Measurements from ENCODE around the gene DHRS3.

Gene DHRS3

DNA sequence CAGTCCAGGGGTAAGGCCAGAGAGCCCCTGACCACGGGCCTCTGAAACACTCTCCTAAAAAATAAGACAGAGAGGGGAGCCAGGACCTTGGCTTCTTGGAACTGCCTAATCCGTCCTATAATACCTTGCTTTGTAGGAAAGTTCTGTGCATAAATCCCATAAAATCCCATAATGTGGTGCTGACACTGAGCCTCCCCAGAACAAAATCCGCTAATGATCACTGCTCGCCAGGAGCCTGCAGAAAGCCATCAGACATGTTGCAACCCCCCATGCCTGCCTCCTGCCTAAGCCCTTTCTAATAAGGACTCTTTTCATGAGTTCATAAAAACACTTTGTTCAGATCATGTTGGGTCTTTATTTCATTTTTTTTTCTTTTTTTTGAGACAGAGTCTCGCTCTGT, 9.3 kb upstream of the DHRS3 start:
- Histone ChIP-seq H3K9ac (ENCODE audit: low read depth in 1 of 2, low read length in 2 of 2) (no peak overlapping the region), H3K27me3 (ENCODE audit: control insufficient read depth in 1 of 2, insufficient read depth in 2 of 2, low read length in 2 of 2) (no peaks in the 10 kb centered on the region), H3K4me1 (ENCODE audit: control insufficient read depth in 1 of 2, insufficient read depth in 2 of 2, low read length in 2 of 2) (no peaks in the 10 kb centered on the region), H3K27ac (ENCODE audit: low read depth, low read length) (no peak overlapping the region), H3K36me3 (ENCODE audit: control insufficient read depth in 1 of 2, insufficient read depth in 2 of 2, low read length in 2 of 2) (no peaks in the 10 kb centered on the region), H3K4me3 (ENCODE audit: low read depth in 1 of 2, low read length in 2 of 2) (no peak overlapping the region), H3K9me3 (ENCODE audit: control insufficient read depth in 1 of 2, low read length in 2 of 2) (no peaks in the 10 kb centered on the region)

DNA sequence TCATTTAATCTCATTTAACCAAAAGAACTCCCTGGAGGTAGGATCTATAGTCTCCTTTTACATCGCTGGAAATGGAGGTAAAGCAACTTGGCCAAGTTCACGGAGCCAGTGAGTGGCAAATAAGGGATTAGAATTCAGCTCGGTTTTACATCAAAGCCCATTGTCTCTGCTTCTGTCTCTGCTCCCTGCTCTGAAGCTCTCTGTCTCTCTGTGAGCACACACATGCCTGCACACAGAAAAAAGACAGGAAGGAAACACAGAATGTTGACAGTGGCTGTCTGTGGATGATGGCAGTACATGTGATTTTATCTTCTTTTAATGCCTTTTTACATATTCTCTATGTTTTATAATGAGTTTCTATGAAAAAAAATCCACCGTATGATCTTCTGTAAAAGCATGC, 8.9 kb upstream of the DHRS3 start:
- no peaks in the 10 kb centered on the region for H3K4me1 ChIP-seq (ENCODE audit: control insufficient read depth in 1 of 2, insufficient read depth in 2 of 2, low read length in 2 of 2)
- H3K27me3 ChIP-seq (ENCODE audit: control insufficient read depth in 1 of 2, insufficient read depth in 2 of 2, low read length in 2 of 2): no peaks in the 10 kb centered on the region

GRCh38 chr1:12625276-12625675, 7.3 kb upstream of the DHRS3 start:
- Histone ChIP-seq H3K27me3 (ENCODE audit: control insufficient read depth in 1 of 2, insufficient read depth in 2 of 2, low read length in 2 of 2) (no peaks in the 10 kb centered on the region), H3K36me3 (ENCODE audit: control insufficient read depth in 1 of 2, insufficient read depth in 2 of 2, low read length in 2 of 2) (no peaks in the 10 kb centered on the region), H3K9ac (ENCODE audit: low read depth in 1 of 2, low read length in 2 of 2) (no peak overlapping the region), H3K9me3 (ENCODE audit: control insufficient read depth in 1 of 2, low read length in 2 of 2) (no peaks in the 10 kb centered on the region), H3K4me1 (ENCODE audit: control insufficient read depth in 1 of 2, insufficient read depth in 2 of 2, low read length in 2 of 2) (peaks cover 3 to 7% of the 10 kb centered on the region in 2 donors), H3K4me3 (ENCODE audit: low read depth in 1 of 2, low read length in 2 of 2) (no peak overlapping the region), H3K27ac (ENCODE audit: low read depth, low read length) (no peak overlapping the region)

More for the DNA sequence above, 8.9 kb upstream of the DHRS3 start:
- no peak overlapping the region for H3K27ac ChIP-seq (ENCODE audit: low read depth, low read length)
- H3K36me3 ChIP-seq (ENCODE audit: control insufficient read depth in 1 of 2, insufficient read depth in 2 of 2, low read length in 2 of 2): no peaks in the 10 kb centered on the region
- no peak overlapping the region for H3K4me3 ChIP-seq (ENCODE audit: low read depth in 1 of 2, low read length in 2 of 2)
- H3K9me3 ChIP-seq (ENCODE audit: control insufficient read depth in 1 of 2, low read length in 2 of 2): no peaks in the 10 kb centered on the region
- no peak overlapping the region for H3K9ac ChIP-seq (ENCODE audit: low read depth in 1 of 2, low read length in 2 of 2)

- Histone ChIP-seq H3K4me1 (ENCODE audit: control insufficient read depth in 1 of 2, insufficient read depth in 2 of 2, low read length in 2 of 2) (peaks cover 14 to 26% of the 10 kb centered on the region in 2 donors), H3K4me3 (ENCODE audit: low read depth in 1 of 2, low read length in 2 of 2) (no peak overlapping the region), H3K27ac (ENCODE audit: low read depth, low read length) (no peak overlapping the region), H3K27me3 (ENCODE audit: control insufficient read depth in 1 of 2, insufficient read depth in 2 of 2, low read length in 2 of 2) (no peaks in the 10 kb centered on the region), H3K9me3 (ENCODE audit: control insufficient read depth in 1 of 2, low read length in 2 of 2) (no peaks in the 10 kb centered on the region), H3K9ac (ENCODE audit: low read depth in 1 of 2, low read length in 2 of 2) (no peak overlapping the region), H3K36me3 (ENCODE audit: control insufficient read depth in 1 of 2, insufficient read depth in 2 of 2, low read length in 2 of 2) (no peaks in the 10 kb centered on the region)
Observed at GRCh38 chr1:12622506-12622905, 4.5 kb upstream of the DHRS3 start.

GRCh38 chr1:12621346-12622335, 3.6 kb upstream of the DHRS3 start:
- Histone ChIP-seq H3K27ac (ENCODE audit: low read depth, low read length) (no peak overlapping the region), H3K27me3 (ENCODE audit: control insufficient read depth in 1 of 2, insufficient read depth in 2 of 2, low read length in 2 of 2) (no peaks in the 10 kb centered on the region), H3K4me1 (ENCODE audit: control insufficient read depth in 1 of 2, insufficient read depth in 2 of 2, low read length in 2 of 2) (peaks cover 14 to 26% of the 10 kb centered on the region in 2 donors), H3K4me3 (ENCODE audit: low read depth in 1 of 2, low read length in 2 of 2) (no peak overlapping the region), H3K9me3 (ENCODE audit: control insufficient read depth in 1 of 2, low read length in 2 of 2) (no peaks in the 10 kb centered on the region), H3K9ac (ENCODE audit: low read depth in 1 of 2, low read length in 2 of 2) (no peak overlapping the region), H3K36me3 (ENCODE audit: control insufficient read depth in 1 of 2, insufficient read depth in 2 of 2, low read length in 2 of 2) (no peaks in the 10 kb centered on the region)

GRCh38 chr1:12620931-12621330, 2.9 kb upstream of the DHRS3 start:
- Histone ChIP-seq H3K4me1 (ENCODE audit: control insufficient read depth in 1 of 2, insufficient read depth in 2 of 2, low read length in 2 of 2) (peaks cover 14 to 26% of the 10 kb centered on the region in 2 donors), H3K9ac (ENCODE audit: low read depth in 1 of 2, low read length in 2 of 2) (no peak overlapping the region), H3K27ac (ENCODE audit: low read depth, low read length) (no peak overlapping the region)

DNA sequence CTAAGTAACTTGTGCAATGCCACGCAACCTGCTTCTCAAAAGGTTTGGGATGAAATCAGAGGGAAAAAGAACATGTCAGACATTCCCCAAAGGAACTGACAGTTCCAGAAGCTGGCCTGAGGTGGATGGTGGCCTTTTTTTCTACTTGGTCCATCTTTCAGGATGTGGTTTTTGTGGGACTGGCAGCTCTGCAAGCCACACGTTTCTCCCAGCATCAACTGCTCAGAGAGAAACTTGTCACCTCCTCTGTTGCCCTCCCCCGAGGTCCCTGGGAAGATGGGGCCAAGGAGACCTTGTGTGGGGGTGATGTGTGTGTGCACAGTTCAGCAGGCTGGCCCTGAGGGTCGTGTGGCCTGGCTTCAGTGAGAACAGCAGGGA, 2.5 kb upstream of the DHRS3 start:
- peaks cover 14 to 29% of the 10 kb centered on the region in 2 donors for H3K4me1 ChIP-seq (ENCODE audit: control insufficient read depth in 1 of 2, insufficient read depth in 2 of 2, low read length in 2 of 2)
- no peak overlapping the region for H3K9ac ChIP-seq (ENCODE audit: low read depth in 1 of 2, low read length in 2 of 2)
- no peaks in the 10 kb centered on the region for H3K27me3 ChIP-seq (ENCODE audit: control insufficient read depth in 1 of 2, insufficient read depth in 2 of 2, low read length in 2 of 2)

More at GRCh38 chr1:12620931-12621330, 2.9 kb upstream of the DHRS3 start:
- Histone ChIP-seq H3K27me3 (ENCODE audit: control insufficient read depth in 1 of 2, insufficient read depth in 2 of 2, low read length in 2 of 2) (no peaks in the 10 kb centered on the region), H3K36me3 (ENCODE audit: control insufficient read depth in 1 of 2, insufficient read depth in 2 of 2, low read length in 2 of 2) (no peaks in the 10 kb centered on the region), H3K4me3 (ENCODE audit: low read depth in 1 of 2, low read length in 2 of 2) (no peak overlapping the region), H3K9me3 (ENCODE audit: control insufficient read depth in 1 of 2, low read length in 2 of 2) (no peaks in the 10 kb centered on the region)

GRCh38 chr1:12619792-12620487, 1.9 kb upstream of the DHRS3 start:
- H3K4me1 ChIP-seq (ENCODE audit: control insufficient read depth in 1 of 2, insufficient read depth in 2 of 2, low read length in 2 of 2): peaks cover 17 to 32% of the 10 kb centered on the region in 2 donors
- no peaks in the 10 kb centered on the region for H3K36me3 ChIP-seq (ENCODE audit: control insufficient read depth in 1 of 2, insufficient read depth in 2 of 2, low read length in 2 of 2)
- H3K27ac ChIP-seq (ENCODE audit: low read depth, low read length): peak overlapping the region; percentile 92
- H3K27me3 ChIP-seq (ENCODE audit: control insufficient read depth in 1 of 2, insufficient read depth in 2 of 2, low read length in 2 of 2): no peaks in the 10 kb centered on the region
- peak overlapping the region; percentile 71 to 77 for H3K9ac ChIP-seq (ENCODE audit: low read depth in 1 of 2, low read length in 2 of 2)
- no peaks in the 10 kb centered on the region for H3K9me3 ChIP-seq (ENCODE audit: control insufficient read depth in 1 of 2, low read length in 2 of 2)
- peak overlapping the region; percentile 66 to 87 for H3K4me3 ChIP-seq (ENCODE audit: low read depth in 1 of 2, low read length in 2 of 2)

More for the DNA sequence above, 2.5 kb upstream of the DHRS3 start:
- Histone ChIP-seq H3K9me3 (ENCODE audit: control insufficient read depth in 1 of 2, low read length in 2 of 2) (no peaks in the 10 kb centered on the region), H3K27ac (ENCODE audit: low read depth, low read length) (no peak overlapping the region), H3K36me3 (ENCODE audit: control insufficient read depth in 1 of 2, insufficient read depth in 2 of 2, low read length in 2 of 2) (no peaks in the 10 kb centered on the region), H3K4me3 (ENCODE audit: low read depth in 1 of 2, low read length in 2 of 2) (no peak overlapping the region)

DNA sequence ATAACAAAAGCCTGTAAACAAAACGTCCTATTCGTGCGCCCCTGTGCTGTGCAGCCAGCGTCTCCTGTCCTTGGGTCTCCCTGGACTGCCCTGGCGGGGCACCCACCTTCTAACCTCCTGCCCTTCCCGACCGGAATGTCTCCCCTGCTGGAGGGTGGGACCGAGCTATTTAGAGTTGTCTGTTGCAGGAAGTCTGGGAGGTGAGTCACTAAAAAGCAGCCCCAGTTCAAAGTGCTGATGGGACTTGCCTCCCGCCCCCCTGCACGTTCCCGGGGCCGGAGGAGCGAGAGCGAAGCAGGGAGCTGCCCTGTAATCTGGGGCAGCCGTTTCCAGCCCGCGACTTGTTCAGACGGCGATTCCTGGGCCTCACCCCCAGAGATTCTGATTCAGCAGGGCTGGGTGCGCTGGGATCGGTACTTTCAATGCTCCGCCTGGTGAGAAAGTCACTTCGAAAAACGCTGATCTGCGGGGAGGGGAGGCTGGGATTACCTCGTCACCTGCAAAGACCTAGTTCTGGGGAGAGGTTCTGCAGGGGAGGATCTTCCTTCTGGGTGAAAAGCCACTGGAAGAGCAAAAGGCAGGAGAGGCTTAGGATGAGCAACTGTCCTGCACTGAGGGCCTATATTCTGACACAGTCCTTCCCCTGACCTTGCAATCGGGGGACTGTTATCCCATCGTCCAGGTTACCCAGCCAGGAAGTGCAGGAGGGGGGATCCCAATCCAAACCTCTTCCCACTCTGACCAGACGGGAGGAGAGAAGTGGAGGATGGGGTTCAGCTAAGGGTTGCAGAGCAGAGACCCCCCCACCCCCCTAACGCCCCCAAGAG, 1.2 kb upstream of the DHRS3 start:
- H3K9ac ChIP-seq (ENCODE audit: low read depth in 1 of 2, low read length in 2 of 2): peak overlapping the region; percentile 71 to 77
- peak overlapping the region; percentile 92 for H3K27ac ChIP-seq (ENCODE audit: low read depth, low read length)
- no peaks in the 10 kb centered on the region for H3K27me3 ChIP-seq (ENCODE audit: control insufficient read depth in 1 of 2, insufficient read depth in 2 of 2, low read length in 2 of 2)
- H3K4me1 ChIP-seq (ENCODE audit: control insufficient read depth in 1 of 2, insufficient read depth in 2 of 2, low read length in 2 of 2): peaks cover 25 to 37% of the 10 kb centered on the region in 2 donors
- peak overlapping the region; percentile 66 to 87 for H3K4me3 ChIP-seq (ENCODE audit: low read depth in 1 of 2, low read length in 2 of 2)
- no peaks in the 10 kb centered on the region for H3K36me3 ChIP-seq (ENCODE audit: control insufficient read depth in 1 of 2, insufficient read depth in 2 of 2, low read length in 2 of 2)
- no peaks in the 10 kb centered on the region for H3K9me3 ChIP-seq (ENCODE audit: control insufficient read depth in 1 of 2, low read length in 2 of 2)
